Cardiac fibroblast (primary cell): ENCODE results near the gene WRNIP1.

Experiments
- DNase-seq, 2 donors: peaks; one replicate each; pipeline versions ENCODE4 v3.0.0 to v3.0.0-alpha.2; 2010; ENCODE audit warnings: low read depth in 2 of 2
- H3K4me3 ChIP-seq, 2 donors: replicated peaks in 1 of 2; 1 replicate in 1 of 2; 2 replicates in 1 of 2; pipeline ENCODE4 v1.5.1; 2011; ENCODE audit warnings: low read depth in 2 of 2, low read length in 2 of 2, mild to moderate bottlenecking in 2 of 2, moderate library complexity in 1 of 2
- TF ChIP-seq, protein P1 (sequence below): IDR thresholded peaks from one replicate; pipeline ENCODE4 v1.5.1; 2011; ENCODE audit warnings: low read depth, mild to moderate bottlenecking, low read length, inconsistent platforms

Gene WRNIP1

DNA sequence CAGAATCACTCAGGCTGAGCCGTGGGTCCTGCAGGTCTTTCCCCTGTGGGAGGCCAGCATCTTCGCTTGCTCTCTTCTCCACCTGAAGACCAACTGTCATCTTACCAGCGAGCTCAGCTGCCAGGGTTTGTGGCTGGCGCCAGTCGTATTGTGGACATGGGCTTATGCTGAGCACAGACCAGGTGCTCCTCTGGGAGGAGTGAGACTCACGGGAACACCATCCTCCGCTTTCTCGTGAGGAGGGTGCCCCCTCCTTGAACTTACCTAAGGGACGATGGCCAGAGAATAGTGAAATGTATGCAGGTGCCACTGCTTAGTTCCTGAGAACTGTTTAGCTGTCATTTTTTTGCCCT lies 17.1 kb downstream of the WRNIP1 start:
- H3K4me3 ChIP-seq, result no peak overlapping the region
- TF ChIP-seq, protein P1, sequence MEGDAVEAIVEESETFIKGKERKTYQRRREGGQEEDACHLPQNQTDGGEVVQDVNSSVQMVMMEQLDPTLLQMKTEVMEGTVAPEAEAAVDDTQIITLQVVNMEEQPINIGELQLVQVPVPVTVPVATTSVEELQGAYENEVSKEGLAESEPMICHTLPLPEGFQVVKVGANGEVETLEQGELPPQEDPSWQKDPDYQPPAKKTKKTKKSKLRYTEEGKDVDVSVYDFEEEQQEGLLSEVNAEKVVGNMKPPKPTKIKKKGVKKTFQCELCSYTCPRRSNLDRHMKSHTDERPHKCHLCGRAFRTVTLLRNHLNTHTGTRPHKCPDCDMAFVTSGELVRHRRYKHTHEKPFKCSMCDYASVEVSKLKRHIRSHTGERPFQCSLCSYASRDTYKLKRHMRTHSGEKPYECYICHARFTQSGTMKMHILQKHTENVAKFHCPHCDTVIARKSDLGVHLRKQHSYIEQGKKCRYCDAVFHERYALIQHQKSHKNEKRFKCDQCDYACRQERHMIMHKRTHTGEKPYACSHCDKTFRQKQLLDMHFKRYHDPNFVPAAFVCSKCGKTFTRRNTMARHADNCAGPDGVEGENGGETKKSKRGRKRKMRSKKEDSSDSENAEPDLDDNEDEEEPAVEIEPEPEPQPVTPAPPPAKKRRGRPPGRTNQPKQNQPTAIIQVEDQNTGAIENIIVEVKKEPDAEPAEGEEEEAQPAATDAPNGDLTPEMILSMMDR, result no peak
- DNase-seq, result no peak

DNA sequence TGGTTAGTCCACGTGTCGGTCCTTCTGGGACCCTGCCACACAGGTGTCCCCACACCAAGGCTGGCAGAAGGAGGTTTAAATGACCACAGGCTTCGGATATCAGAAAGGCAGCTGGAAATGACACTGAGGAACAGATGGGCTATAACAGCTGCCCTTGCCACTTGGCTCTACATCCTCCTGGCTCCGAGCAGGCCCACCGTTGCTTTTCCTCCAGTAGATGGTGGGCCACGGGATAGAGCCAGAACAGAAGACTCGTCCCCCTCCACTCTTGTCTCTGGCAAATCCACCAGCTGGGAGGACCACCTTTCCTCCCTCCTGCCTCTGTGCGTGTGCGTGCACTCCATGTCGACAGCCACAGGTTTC lies 17.6 kb downstream of the WRNIP1 start:
- no peak for DNase-seq
- TF ChIP-seq, protein P1, result no peak
- no peak overlapping the region for H3K4me3 ChIP-seq

DNA sequence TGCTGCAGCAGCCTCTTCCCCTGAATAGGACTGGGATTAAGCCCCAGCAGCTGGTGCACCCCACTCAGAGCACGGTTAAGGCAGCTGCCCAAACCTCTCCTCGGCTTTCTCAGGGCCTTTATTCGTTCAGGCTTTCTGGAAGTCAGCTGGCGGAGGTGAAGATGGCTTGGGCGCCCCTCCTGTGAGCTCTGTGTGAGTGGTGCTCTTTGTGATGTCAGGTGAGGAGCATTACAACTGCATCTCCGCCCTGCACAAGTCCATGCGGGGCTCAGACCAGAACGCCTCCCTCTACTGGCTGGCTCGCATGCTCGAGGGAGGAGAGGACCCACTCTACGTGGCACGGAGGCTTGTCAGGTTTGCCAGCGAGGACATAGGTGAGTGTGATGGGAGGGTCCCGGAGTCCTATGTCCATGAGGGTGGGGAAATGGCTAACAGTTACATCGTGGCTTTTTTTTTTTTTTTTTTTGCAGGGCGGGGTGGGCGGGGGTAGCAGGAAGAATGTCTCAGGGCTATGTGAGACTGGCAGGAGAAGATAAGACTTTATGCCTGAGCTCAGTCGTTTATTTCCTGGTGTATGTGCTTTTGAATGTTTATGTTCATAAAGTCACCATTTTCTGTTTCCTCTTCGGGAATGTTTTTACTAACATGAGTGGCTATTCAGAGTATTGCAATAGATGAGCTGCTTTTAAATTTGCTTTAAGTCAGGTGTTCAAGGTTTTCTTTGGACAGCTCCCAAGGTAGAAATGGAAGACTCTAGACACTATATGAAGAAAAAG lies 18.2 kb downstream of the WRNIP1 start:
- TF ChIP-seq, protein P1, result no peak
- no peak for DNase-seq
- H3K4me3 ChIP-seq, result no peak overlapping the region

DNA sequence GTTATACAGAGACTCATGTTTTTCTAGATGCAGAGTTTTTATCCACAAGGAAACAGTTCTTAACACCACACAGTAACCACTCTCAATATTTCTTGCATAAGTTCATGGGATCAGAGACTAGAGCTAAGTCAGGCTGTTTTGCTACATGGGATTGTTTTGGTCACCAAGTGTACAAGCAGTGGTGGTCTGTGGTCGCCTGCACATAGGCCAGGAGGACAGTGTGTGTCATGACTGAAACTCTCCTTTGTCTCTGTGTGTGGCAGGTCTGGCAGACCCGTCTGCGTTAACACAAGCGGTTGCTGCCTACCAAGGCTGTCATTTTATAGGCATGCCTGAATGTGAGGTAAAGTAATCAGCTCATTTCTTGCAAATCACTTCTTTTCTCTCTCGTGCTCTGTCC lies 18.9 kb downstream of the WRNIP1 start:
- no peak for DNase-seq
- no peak overlapping the region for H3K4me3 ChIP-seq
- TF ChIP-seq, protein P1, result no peak

DNA sequence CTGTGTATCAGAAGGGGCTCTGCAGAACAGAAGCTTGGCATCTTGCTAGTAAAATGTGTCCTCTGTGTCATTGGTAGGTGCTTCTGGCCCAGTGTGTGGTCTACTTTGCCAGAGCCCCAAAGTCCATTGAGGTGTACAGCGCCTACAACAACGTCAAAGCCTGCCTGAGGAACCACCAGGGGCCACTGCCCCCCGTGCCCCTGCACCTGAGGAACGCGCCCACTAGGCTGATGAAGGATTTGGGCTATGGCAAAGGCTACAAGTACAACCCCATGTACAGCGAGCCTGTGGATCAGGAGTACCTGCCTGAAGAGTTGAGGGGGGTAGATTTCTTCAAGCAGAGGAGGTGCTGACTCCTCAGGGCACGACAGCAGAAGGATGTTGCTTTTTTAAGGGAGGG lies 19.7 kb downstream of the WRNIP1 start:
- TF ChIP-seq, protein P1, result no peak
- DNase-seq, result no peak
- H3K4me3 ChIP-seq, result no peak overlapping the region

GRCh38 chr6:2786269-2786668 lies 21.1 kb downstream of the WRNIP1 start:
- no peak overlapping the region for H3K4me3 ChIP-seq
- DNase-seq, result no peak
- TF ChIP-seq, protein P1, result no peak
